ENCODE measurements around the gene TRAPPC10. TPM values are rescaled to one million over a fixed set of nuclear protein-coding genes. Genes with fewer than 3 reads are reported as not detected.
A peak's percentile ranks its signal among the peaks of the same experiment; 100 is the strongest.

The TRAPPC10 gene
- total and polyA plus RNA-seq, 2 of the 8 experiments (the other 6 are each of a cell fraction or from before 2014, with no cell fraction given) = 18.5 to 29.8 TPM

GRCh38 chr21:43981151-43981870, 30.8 kb upstream of the TRAPPC10 start:
- H3K18ac ChIP-seq (ENCODE audit: extremely low read depth, low read length) = no peak overlapping the region
- H3K27ac ChIP-seq (ENCODE audit: low read depth, low read length) = no peak overlapping the region
- H2BK15ac ChIP-seq (ENCODE audit: low read length) = no peak overlapping the region
- H2AK5ac ChIP-seq (ENCODE audit: low read depth, low read length) = no peak overlapping the region
- H3K14ac ChIP-seq (ENCODE audit: insufficient read length) = no peak overlapping the region
- no peak overlapping the region for H3K56ac ChIP-seq (replicated peaks; ENCODE audit: insufficient read length, low read depth, low read length)
- no peaks in the 10 kb centered on the region for H3K27me3 ChIP-seq (replicated peaks in 1 of 4; ENCODE audit: control insufficient read depth in 3 of 4, extremely low read depth in 1 of 4, insufficient read depth in 3 of 4, low read length in 3 of 4)
- H2AFZ ChIP-seq (ENCODE audit: low read length) = no peak overlapping the region; the same call in 1 of the 2 replicates
- no peak overlapping the region for H2BK120ac ChIP-seq (replicated peaks; ENCODE audit: low read depth, low read length)
- WGBS, 2 experiments (ENCODE audit: extremely low coverage in 1 of 2, insufficient coverage in 1 of 2, insufficient read length in 1 of 2, insufficient replicate concordance in 2 of 2, low coverage in 1 of 2, low lambda C conversion rate in 2 of 2, missing lambda C conversion rate in 1 of 2) = 90% methylated on average over 23 of the region's 26 CpGs; no CpG with 5 or more reads in 1 of the 2 experiments
- ChIA-PET CTCF (ENCODE audit: partially characterized antibody) (interaction anchor here (1.2 to 4.2 kb wide), 6 partner anchors 9 to 192 kb away, joined by 3 to 21 read pairs (median 4); partner anchors contain the start of gene RRP1), POLR2A (ENCODE audit: partially characterized antibody) (interaction anchor here (1.2 to 1.6 kb wide), 3 partner anchors 8 to 29 kb away, joined by 3 to 4 read pairs (median 3); no protein-coding TSS in a partner anchor)
- no peak overlapping the region for H2BK12ac ChIP-seq (ENCODE audit: low read depth, low read length)
- peak overlapping the region; percentile 49 for H4K91ac ChIP-seq (replicated peaks; ENCODE audit: insufficient read length, low read length)
- no peak overlapping the region; the same call in 1 of the 2 replicates for H4K8ac ChIP-seq (ENCODE audit: extremely low read depth, insufficient read depth, low read length)
- no peak overlapping the region for H4K5ac ChIP-seq (ENCODE audit: insufficient read length, low read depth, low read length)
- no peak overlapping the region for H3K9ac ChIP-seq (replicated peaks in 1 of 4; ENCODE audit: extremely low read depth in 1 of 4, low read depth in 3 of 4, low read length in 3 of 4)
- H3K36me3 ChIP-seq (ENCODE audit: control insufficient read depth in 2 of 4, insufficient read depth in 4 of 4, low read length in 3 of 4) = no peaks in the 10 kb centered on the region
- no peaks in the 10 kb centered on the region for H4K20me1 ChIP-seq (replicated peaks in 1 of 2; ENCODE audit: control insufficient read depth in 1 of 2, insufficient read depth in 2 of 2, low read length in 2 of 2)
- no peaks in the 10 kb centered on the region for H3K79me1 ChIP-seq (ENCODE audit: low read depth, low read length)
- peaks cover 0 to 14% (median 10%) of the 10 kb centered on the region in 4 experiments; a peak in 6 of 7 replicates for H3K4me1 ChIP-seq (replicated peaks in 1 of 4; ENCODE audit: control insufficient read depth in 3 of 4, insufficient read depth in 4 of 4, low read length in 3 of 4)
- no peak overlapping the region for H3K4me3 ChIP-seq (ENCODE audit: extremely low read depth in 1 of 4, insufficient read depth in 2 of 4, low read depth in 3 of 4, low read length in 4 of 4)
- H3K79me2 ChIP-seq (ENCODE audit: control insufficient read depth in 1 of 2, insufficient read depth in 2 of 2, low read length in 2 of 2) = no peaks in the 10 kb centered on the region
- no peaks in the 10 kb centered on the region for H3K9me3 ChIP-seq (ENCODE audit: insufficient read depth in 2 of 2, low read depth in 1 of 2, low read length in 1 of 2)
- FAIRE-seq = no peak
- H2BK5ac ChIP-seq (ENCODE audit: low read depth, low read length) = no peak overlapping the region; the same call in 1 of the 2 replicates
- DNase-seq (ENCODE audit: low read depth in 1 of 2, low spot score in 2 of 2) = no peak
- no peak overlapping the region for H2BK20ac ChIP-seq (ENCODE audit: low read length)
- H3K23ac ChIP-seq (ENCODE audit: insufficient read length) = no peak overlapping the region
- TF ChIP-seq GTF2F1 (IDR thresholded peaks at IDR 0.05; ENCODE audit: borderline replicate concordance, low read depth, low read length) = no peak
- TF ChIP-seq CBX8 (IDR thresholded peaks at IDR 0.05; ENCODE audit: borderline replicate concordance, low read depth, low read length) = no peak
- H3K4me2 ChIP-seq (ENCODE audit: insufficient read depth in 1 of 2, low read depth in 2 of 2, low read length in 2 of 2) = no peak overlapping the region
- H3K23me2 ChIP-seq (ENCODE audit: low read depth, low read length) = no peaks in the 10 kb centered on the region
- H3K4ac ChIP-seq (replicated peaks; ENCODE audit: insufficient read length, low read depth, low read length) = no peak overlapping the region
